Kidney glomerular epithelial cell (primary cell): ENCODE data around the gene SLC35E4.
"Not testable (repeated sequence)": the region's sequence is repeated elsewhere in the genome, so short reads cannot be mapped to it uniquely, and the experiment has no call there.

Source experiments
- DNase-seq: peaks from one replicate; lab custom pipeline; 2025; lab: John Stamatoyannopoulos, UW

SLC35E4 gene

DNA sequence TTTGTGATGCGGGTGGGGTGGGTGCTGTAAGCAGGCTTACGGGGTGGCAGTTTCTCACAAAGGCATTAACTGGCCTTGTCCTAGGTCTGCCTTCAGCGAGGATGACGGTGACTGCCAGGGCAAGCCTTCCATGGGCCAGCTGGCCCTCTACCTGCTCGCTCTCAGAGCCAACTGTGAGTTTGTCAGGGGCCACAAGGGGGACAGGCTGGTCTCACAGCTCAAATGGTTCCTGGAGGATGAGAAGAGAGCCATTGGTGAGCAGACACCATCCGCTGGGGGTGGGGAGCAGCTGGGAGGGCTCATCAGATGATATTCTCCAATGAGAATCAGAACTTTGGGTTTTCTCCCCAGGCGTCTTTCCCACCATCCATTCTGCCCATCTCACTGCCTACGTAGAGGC lies 22.8 kb upstream of the SLC35E4 start:
- no peak for DNase-seq

DNA sequence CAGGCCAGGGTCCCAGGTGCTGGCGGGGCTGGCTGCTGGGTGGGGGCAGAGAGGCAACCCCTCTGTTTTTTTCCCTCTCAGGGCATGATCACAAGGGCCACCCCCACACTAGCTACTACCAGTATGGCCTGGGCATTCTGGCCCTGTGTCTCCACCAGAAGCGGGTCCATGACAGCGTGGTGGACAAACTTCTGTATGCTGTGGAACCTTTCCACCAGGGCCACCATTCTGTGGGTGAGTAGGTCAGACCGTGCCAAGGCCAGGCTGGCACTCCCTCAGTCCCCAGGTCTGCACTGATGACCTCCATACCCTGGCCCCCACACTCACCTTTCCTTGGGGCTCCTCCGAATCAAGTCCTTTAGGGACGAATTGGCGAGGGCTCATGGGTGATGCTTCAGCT lies 21.3 kb upstream of the SLC35E4 start:
- no peak for DNase-seq

DNA sequence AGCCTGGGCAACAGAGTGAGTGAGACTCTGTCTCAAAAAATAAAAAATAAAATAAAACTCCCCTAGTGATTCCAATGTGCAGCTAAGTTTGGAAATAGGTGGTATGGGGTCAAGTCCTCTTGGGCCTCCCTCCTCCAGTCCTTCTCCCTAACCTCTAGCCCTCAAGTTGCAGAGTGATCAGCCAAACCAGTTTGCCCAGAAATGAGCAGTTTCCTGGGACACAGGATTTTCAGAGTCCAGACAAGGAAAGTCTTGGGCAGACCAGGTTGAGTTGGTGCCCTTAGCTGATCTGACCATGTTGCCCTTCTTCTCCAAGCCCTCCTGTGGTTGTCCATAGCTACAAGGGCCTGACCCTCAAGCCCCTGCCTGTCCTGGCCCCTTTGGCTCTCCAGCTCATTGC lies 20.7 kb upstream of the SLC35E4 start:
- DNase-seq = no peak

DNA sequence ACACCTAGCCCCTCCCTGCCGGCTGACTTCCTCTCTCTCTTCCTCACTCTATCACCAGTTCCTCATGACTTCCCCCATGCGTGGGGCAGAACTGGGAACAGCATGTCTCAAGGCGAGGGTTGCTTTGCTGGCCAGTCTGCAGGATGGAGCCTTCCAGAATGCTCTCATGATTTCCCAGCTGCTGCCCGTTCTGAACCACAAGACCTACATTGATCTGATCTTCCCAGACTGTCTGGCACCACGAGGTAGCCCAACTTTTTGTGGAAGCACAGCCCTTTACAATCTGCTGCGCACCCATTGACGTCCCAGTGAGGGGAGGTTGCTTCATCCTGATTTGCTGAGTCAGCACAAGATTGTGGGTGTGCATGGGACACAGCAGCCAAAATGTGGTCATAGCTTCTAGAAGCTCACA lies 20.0 kb upstream of the SLC35E4 start:
- DNase-seq = no peak

DNA sequence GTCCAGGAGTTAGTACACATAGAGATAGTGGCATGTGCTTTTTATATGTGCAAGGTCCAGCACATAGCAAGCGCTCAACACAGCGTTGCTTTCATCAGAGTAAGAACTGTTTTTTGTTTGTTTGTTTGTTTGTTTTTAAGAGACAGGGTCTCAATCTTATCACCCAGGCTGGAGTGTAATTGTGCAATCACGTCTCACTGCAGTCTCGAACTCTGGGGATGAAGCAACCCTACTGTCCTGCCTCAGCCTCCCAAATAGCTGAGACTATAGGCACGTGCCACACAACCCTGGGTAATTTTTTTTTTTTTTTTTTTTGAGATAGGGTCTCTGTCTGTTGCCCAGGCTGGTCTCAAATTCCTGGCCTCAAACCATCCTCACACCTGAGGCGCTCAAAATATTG lies 17.8 kb upstream of the SLC35E4 start:
- no peak for DNase-seq

DNA sequence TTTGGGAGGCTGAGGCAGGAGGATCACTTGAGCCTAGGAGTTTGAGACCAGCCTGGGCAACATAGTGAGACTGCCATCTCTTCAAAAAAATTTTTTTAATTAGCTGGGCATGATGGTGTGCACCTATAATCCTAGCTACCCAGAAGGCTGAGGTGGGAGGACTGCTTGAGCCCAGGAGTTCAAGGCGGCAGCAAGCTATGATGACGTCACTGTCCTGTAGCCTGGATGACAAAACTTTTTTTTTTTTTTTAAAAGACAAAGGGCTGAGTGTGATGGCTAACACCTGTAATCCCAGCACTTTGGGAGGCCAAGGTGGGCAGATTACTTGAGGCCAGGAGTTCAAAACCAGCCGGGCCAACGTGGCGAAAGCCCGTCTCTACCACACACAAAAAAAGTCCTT lies 15.7 kb upstream of the SLC35E4 start:
- DNase-seq = not testable (repeated sequence)

DNA sequence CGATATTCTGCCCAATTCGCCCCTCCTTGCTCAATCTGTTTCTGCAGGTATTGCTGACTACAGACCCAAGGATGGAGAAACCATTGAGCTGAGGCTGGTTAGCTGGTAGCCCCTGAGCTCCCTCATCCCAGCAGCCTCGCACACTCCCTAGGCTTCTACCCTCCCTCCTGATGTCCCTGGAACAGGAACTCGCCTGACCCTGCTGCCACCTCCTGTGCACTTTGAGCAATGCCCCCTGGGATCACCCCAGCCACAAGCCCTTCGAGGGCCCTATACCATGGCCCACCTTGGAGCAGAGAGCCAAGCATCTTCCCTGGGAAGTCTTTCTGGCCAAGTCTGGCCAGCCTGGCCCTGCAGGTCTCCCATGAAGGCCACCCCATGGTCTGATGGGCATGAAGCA lies 9.2 kb upstream of the SLC35E4 start:
- no peak for DNase-seq

DNA sequence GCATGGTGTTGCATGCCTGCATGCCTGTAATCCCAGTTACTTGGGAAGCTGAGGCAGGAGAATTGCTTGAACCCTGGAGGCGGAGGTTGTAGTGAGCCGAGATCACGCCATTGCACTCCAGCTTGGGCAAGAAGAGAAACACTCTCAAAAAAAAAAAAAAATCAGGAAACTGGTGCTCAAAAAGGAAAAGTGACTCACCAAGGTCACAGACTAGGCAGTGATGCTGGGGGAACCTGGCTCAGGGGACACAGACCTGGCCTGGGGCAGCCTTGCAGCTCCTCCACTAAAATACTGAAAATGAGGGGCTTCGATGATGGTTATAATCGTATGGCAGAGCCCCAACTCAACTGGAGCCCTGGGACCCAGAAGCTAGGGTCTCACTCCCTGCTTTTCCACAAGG lies 8.1 kb upstream of the SLC35E4 start:
- no peak for DNase-seq

DNA sequence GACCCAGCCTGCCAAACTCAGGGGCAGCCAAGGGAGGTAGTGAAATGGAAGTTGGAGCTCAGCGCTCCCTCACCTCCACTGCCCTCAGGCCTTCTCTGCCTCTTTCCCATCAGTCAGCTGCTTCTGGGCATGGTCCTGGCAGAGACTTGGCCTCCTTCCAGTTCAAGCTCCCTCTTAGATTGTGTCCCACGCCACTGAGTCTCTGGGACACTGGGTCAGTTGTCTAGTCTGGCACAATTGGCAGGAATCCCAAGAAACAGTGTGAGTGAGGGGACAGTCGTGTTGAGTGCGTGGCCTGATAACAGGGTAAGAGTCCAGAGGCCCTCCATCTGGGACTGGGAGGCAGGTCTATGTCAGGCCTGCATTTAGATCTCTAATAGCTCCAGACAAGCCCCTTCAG lies 7.1 kb upstream of the SLC35E4 start:
- DNase-seq = no peak

DNA sequence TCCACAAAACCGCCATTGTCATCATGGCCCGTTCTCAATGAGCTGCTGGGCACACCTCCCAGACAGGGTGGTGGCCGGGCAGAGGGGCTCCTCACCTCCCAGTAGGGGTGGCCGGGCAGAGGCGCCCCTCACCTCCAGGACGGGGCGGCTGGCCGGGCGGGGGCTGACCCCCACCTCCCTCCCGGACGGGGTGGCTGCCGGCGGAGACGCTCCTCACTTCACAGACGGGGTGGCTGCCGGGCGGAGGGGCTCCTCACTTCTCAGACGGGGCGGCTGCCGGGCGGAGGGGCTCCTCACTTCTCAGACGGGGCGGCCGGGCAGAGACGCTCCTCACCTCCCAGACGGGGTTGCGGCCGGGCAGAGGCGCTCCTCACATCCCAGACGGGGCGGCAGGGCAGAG lies 4.1 kb upstream of the SLC35E4 start:
- not testable (repeated sequence) for DNase-seq

DNA sequence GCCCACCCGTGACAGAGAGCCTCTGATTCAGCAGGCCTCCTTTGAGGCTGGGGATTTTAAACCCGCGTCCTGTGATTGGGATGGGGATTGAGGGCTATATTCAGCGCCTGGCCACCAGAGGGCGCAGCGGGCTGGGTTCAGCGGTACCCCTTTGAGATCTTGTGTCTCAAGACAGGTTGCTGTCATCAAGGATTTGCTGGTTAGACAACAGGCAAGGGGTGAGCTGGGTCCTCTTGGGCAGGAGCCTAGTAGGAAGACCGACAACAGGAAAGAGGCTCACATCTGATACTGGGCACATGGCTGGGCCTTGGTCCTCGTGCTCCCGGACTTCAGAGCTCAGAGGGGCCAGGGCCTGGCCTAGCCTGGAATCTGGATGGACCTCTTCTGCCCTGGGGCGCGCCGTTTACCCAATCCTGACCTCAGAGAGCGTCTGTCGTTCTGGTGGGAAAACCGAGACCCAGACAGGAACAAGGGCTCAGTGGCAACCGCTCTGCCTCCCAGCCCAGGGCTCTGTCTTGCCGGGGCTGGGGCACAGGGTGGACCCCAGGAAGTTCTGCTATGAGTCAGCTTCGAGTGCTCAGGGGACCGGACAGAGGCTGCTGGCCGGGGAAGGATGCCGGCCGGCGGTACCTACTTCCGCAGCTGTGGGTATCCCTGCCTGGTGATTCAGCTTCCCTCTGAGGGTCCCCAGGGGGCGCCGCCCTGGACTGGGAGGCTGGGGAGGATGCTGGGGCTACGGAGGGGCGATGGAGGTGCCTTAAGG lies 929 bp upstream of the SLC35E4 start:
- peak; percentile 83 for DNase-seq

DNA sequence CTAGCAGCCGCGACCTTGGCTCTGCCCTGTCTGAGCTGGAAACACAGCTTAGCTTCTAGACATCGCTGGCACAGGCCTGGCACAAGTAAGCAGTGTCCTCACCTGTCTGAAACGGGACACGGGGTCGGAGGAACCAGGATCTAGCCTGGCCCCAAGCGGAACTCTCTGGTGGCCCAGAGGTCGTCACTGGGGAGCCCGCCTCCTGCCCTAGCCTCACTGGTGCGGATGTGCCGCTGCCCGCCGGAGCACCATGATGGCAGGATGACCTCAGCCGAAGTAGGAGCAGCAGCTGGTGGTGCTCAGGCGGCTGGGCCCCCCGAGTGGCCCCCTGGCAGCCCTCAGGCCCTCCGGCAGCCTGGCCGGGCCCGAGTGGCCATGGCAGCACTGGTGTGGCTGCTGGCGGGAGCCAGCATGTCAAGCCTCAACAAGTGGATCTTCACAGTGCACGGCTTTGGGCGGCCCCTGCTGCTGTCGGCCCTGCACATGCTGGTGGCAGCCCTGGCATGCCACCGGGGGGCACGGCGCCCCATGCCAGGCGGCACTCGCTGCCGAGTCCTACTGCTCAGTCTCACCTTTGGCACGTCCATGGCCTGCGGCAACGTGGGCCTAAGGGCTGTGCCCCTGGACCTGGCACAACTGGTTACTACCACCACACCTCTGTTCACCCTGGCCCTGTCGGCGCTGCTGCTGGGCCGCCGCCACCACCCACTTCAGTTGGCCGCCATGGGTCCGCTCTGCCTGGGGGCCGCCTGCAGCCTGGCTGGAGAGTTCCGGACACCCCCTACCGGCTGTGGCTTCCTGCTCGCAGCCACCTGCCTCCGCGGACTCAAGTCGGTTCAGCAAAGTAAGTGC lies 871 bp downstream of the SLC35E4 start:
- DNase-seq = no peak

DNA sequence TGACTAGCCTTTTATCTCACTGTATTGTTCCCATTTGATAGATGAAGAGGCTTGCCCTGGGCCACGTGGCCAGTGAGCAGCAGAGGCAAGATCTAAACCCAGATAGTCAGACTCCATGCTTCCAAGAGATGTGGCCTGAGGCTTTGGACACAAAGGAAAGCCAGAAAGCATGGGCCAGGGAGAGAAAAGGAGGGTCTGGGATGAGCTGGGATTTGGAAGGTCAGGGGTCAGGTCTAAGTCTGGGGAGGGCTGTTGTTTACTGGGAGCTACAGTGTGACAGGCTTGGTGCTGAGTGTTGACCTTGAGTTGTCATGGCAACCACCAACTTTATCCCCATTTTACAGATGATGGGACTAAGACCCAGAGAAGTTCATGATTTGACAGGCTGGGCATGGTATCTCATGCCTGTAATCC lies 2.1 kb downstream of the SLC35E4 start:
- DNase-seq = no peak

DNA sequence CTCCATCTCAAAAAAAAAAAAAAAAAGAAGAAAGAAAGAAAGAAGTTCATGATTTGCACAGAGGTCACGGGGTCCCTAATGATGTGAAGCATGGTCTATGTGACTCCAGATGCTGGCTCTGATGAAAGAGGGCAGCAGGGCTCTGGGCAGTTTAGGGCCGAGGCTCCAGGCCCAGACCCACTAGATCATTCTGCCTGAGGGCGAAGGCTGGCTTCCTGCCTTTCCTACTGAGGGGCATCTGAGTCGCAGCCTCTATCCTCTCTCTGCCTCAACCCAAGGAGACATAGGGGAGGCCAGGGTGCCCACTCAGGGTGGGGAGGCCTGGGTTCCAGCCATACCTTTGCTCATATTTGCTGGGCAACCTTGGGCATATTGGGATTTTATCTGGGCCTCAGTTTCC lies 4.8 kb downstream of the SLC35E4 start:
- DNase-seq = no peak

DNA sequence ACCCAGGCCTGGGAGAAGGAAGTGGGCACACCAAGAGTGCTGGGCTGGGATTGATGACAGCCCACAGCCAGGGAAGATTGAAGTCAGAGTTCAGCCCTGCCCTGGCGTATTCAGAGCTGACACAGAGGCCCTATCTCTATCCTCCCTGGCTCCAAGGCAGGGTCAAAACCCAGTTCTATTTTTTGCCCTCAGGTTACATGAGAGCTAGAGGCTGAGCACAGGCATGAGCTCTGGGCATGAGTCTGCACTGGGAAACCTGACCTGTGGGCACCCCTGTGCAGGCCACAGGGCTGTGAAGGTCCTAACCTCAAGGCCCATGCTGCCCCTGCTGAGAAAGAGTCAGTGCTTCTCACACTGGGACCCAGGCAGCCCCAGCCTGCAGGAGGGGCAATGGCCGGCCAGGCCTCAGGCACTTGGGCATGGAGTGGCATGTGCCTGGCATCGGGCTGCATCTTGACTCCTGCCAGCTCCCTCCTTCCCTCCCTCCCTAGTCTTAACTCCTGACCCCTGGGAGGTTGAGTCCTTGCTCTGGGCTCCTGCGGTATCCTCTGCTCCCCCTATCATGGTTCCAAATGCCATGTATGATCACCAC lies 5.4 kb downstream of the SLC35E4 start:
- no peak for DNase-seq

DNA sequence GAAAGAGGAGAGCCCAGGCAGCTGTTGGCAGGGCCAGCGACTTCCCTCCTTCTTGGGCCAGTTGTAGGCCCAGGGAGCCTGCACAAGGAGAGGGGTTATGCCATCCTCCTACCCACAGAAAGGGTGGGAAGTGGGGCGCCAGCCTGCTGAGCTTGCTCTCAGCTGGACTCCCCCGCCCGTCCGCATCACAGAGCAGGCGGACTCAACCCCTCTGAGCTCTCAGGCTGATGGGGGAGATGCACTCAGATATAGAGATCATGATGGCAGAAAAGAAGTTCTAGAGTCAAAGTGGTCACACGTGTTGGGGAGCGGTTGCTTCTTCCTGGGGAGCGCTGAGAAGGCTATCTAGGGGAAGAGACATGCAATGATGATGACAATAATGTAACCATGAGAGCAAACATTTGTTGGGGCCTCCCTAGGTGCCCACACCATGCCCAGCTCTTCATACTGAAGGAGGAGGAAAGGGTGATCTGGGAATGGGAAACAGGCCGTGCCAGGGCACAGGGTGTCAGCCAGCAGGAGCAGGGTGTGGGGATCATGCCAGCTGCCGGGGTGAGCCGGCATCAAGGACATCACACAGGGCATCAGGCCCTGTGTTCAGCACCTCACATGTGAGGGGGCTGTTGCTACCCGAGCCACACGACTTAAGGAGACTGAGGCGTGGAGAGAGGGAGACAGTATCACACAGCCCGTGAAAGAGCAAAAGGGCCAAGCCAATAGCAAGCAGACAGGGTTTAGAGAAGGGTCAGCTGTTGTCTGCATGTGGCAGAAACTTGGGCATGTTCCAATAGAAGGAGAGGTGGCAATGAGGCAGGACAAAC lies 7.7 kb downstream of the SLC35E4 start:
- DNase-seq = no peak

DNA sequence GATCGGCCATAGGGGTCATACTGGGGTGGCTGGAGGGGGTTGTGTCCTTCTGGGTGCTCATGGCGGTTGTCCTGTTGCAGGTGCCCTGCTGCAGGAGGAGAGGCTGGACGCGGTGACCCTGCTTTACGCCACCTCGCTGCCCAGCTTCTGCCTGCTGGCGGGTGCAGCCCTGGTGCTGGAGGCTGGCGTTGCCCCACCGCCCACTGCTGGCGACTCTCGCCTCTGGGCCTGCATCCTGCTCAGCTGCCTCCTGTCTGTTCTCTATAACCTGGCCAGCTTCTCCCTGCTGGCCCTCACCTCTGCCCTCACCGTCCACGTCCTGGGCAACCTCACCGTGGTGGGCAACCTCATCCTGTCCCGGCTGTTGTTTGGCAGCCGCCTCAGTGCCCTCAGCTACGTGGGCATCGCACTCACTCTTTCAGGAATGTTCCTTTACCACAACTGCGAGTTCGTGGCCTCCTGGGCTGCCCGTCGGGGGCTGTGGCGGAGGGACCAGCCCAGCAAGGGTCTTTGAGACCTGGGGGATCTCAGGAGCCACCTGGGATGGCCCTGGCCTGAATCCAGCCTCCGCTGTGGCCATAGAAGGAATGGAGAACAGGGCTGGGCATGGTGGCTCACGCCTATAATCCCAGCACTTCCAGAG lies 11.1 kb downstream of the SLC35E4 start:
- no peak for DNase-seq

DNA sequence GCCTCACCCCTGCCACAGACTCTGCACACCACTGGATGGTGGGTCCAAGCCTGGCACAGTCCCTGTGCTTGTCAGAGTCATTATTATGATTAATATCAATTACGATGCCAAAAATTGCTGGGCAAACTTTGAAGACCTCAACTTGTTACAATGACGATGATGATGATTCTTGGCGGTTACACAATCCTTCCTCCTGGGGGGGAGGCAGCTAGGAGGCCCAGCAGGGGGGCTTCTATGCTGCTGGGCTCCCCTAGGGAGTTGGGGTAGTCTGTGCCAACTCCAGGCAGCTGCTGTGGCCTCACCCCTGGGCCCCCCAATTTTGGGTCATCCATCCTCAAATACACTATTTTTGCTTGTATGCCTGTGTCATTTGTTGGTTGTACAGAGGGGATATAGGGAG lies 12.0 kb downstream of the SLC35E4 start:
- no peak for DNase-seq

DNA sequence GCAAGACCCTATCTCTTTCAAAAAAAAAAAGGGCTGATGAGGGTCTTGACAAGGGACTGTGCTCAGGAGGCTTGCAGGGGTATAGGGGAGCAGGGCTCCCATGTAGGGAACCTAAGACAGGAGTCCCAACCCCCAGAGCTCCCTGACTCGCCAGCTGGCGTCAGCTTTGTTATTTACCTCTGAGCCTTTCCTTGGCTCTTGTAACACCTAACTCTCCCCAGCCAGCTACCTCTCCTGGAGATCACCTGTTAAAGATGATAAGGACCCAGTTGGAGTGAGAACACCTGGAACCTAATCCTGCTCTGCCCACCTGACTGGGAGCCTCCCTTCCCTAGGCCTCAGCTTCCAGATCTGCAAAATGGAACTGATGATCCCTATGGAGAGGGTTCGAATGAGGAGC lies 13.2 kb downstream of the SLC35E4 start:
- no peak for DNase-seq

DNA sequence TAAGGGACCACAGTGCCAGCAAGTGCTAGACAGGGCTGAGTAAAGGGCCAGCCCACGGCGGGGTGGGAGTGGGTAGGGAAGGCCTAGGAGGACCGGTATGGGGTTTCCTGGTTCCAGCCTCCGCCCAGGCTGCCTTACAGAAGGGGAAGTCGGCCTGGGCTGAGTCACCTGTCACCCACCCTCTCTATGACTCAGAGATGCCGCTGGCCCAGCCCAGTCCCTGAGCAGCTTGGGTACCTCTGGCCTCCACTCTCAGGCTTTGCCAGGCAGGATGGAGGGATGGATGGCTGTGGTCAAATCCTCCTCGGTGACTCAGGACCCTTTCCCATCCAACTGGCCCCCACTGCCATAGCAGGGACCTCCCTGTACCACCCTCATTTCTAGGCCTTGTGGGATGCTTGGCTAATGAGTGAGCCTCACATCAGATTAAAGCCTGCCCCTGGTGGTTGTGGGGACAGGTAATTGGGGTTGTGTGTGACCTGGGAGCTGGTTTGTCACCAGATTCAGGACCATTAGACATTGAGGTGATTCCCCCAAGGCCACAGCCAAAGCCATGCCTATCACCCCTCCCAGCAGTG lies 13.9 kb downstream of the SLC35E4 start:
- peak; percentile 72 for DNase-seq

DNA sequence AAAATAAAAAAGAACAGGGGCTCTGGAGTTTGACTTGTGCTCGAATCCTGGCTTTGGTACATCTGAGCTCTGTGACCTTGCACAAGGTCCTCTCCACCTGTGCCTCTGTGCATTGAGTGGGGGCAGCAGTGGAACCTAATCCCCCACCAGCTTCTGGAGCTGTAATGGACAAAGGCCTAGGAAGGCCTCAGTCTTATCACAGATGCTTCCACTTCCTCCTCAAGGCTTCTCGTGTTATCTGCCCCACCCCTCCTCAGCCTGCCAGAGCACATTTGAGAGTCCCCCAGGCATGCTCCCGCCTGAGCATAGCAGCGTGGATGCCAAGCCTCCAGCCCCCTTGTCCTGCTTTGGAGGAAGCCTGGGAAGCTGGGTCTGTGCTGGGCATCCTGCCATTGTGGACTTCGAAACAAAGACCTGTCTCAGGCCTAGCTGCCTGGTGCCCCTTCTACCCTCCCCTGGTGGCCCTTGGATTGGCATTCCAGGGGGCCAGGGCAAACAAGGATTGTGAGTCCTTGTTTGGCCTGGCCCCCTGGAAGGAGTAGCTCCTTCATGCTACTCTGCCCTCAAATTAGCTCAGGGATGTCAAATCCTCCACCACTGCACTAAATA lies 15.0 kb downstream of the SLC35E4 start:
- DNase-seq = no peak
